Measurements from ENCODE around the gene ASH1L.
"Not testable (repeated sequence)": the region's sequence is repeated elsewhere in the genome, so short reads cannot be mapped to it uniquely, and the experiment has no call there.

DNA sequence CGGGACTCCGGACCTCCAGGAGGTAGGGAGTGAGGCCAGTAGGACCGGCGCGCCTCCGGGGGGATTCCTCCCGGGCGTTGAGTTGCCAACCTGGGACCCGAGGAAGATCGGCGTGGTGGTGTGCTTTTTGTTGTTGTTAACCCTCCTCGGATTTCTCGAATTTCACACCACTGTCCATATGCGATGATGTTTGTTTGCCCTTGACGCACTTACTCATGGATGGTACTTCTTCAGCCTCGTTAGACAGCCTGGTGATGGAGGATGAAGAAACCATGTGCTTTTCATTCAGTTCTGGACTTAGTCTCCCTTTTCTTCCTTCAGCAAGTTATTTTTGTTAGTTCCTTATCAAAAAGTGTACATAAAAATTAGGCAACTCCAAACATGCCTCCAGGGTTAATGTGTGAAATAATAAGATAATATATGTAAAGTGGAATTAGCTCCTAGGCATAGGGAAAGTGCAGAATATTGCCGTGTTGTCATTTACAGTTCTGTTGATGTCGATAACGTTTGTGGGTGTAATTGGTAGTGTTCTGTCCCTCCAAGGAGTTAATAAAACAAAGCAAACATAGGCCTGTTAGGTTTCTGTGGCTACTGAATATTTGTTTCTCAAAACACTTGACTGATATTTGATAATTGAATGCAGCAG is 897 bp upstream of the ASH1L start:
- TF ChIP-seq EP300 (IDR thresholded peaks at IDR 0.05; ENCODE audit: low read length); ZNF184 (CRISPR knock-in tag; IDR thresholded peaks at IDR 0.05): not testable (repeated sequence)
- TF ChIP-seq, protein P1, sequence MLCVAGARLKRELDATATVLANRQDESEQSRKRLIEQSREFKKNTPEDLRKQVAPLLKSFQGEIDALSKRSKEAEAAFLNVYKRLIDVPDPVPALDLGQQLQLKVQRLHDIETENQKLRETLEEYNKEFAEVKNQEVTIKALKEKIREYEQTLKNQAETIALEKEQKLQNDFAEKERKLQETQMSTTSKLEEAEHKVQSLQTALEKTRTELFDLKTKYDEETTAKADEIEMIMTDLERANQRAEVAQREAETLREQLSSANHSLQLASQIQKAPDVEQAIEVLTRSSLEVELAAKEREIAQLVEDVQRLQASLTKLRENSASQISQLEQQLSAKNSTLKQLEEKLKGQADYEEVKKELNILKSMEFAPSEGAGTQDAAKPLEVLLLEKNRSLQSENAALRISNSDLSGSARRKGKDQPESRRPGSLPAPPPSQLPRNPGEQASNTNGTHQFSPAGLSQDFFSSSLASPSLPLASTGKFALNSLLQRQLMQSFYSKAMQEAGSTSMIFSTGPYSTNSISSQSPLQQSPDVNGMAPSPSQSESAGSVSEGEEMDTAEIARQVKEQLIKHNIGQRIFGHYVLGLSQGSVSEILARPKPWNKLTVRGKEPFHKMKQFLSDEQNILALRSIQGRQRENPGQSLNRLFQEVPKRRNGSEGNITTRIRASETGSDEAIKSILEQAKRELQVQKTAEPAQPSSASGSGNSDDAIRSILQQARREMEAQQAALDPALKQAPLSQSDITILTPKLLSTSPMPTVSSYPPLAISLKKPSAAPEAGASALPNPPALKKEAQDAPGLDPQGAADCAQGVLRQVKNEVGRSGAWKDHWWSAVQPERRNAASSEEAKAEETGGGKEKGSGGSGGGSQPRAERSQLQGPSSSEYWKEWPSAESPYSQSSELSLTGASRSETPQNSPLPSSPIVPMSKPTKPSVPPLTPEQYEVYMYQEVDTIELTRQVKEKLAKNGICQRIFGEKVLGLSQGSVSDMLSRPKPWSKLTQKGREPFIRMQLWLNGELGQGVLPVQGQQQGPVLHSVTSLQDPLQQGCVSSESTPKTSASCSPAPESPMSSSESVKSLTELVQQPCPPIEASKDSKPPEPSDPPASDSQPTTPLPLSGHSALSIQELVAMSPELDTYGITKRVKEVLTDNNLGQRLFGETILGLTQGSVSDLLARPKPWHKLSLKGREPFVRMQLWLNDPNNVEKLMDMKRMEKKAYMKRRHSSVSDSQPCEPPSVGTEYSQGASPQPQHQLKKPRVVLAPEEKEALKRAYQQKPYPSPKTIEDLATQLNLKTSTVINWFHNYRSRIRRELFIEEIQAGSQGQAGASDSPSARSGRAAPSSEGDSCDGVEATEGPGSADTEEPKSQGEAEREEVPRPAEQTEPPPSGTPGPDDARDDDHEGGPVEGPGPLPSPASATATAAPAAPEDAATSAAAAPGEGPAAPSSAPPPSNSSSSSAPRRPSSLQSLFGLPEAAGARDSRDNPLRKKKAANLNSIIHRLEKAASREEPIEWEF (CRISPR knock-in tag; IDR thresholded peaks at IDR 0.05) = not testable (repeated sequence)
